Activated naive CD4-positive, alpha-beta T cell (primary cell): ENCODE data around the gene SEM1.
"Not testable (repeated sequence)": the region's sequence is repeated elsewhere in the genome, so short reads cannot be mapped to it uniquely, and the experiment has no call there.

ENCODE experiments used
- DNase-seq, 4 experiments: peaks; one replicate each; lab custom pipeline; 2025; lab: John Stamatoyannopoulos, UW

SEM1 gene

GRCh38 chr7:96663457-96663856 is 46.2 kb downstream of the SEM1 start:
- DNase-seq: no peak

GRCh38 chr7:96662151-96662550 is 47.5 kb downstream of the SEM1 start:
- DNase-seq: not testable (repeated sequence)

- no peak for DNase-seq
Measured at GRCh38 chr7:96658022-96658412, 51.6 kb downstream of the SEM1 start.

- no peak for DNase-seq
Measured at GRCh38 chr7:96657347-96658021, 52.2 kb downstream of the SEM1 start.

GRCh38 chr7:96655956-96656355 is 53.7 kb downstream of the SEM1 start:
- DNase-seq: no peak

- no peak for DNase-seq
Measured at GRCh38 chr7:96654630-96655188, 54.9 kb downstream of the SEM1 start.

GRCh38 chr7:96649981-96650380 is 59.7 kb downstream of the SEM1 start:
- no peak for DNase-seq

GRCh38 chr7:96648784-96649183 is 60.9 kb downstream of the SEM1 start:
- DNase-seq: no peak

GRCh38 chr7:96647733-96648132 is 61.9 kb downstream of the SEM1 start:
- no peak for DNase-seq

- no peak for DNase-seq
Measured at GRCh38 chr7:96645084-96645483, 64.6 kb downstream of the SEM1 start.

- not testable (repeated sequence) for DNase-seq
Measured at GRCh38 chr7:96643436-96643835, 66.2 kb downstream of the SEM1 start.

- DNase-seq: no peak
Measured at GRCh38 chr7:96640054-96640453, 69.6 kb downstream of the SEM1 start.
